Endothelial cell of umbilical vein (primary cell): ENCODE measurements around the gene INSRR. TPM values are rescaled to one million over a fixed set of nuclear protein-coding genes. Genes with fewer than 3 reads are reported as not detected.

Source experiments
- BruUV-seq: library from RNA; stranded (reverse); fragments of 400-500 nt; replicated peaks from 2 replicates; lab custom pipeline; 2021; lab: Mats Ljungman, UMichigan
- CTCF ChIA-PET: fragments of 300-600, 350-600 bp; sonication (Branson Sonifier 250); formaldehyde crosslinking; loops from one replicate; lab custom pipeline; 2021; ENCODE audit warnings: antibody characterized with exemption, inconsistent platforms; lab: Charles Lee
- POLR2A ChIA-PET: fragments of 300-600, 350-600 bp; sonication (Branson Sonifier 250); formaldehyde crosslinking; loops from one replicate; lab custom pipeline; 2021; ENCODE audit warnings: antibody characterized with exemption, inconsistent platforms; lab: Charles Lee
- DNase-seq: peaks from one replicate; pipeline ENCODE4 v3.0.0-alpha.2; 2011; ENCODE audit warnings: low read depth, low spot score
- FAIRE-seq: peaks from 2 replicates; lab custom pipeline; 2011; peaks lifted over from hg19 to GRCh38; lab: Jason Lieb, UNC
- H2AFZ ChIP-seq: 2 replicates; pipeline ENCODE4 v1.6.0; 2012; ENCODE audit warnings: low read depth, low read length, control low read depth, inconsistent platforms
- H3K27ac ChIP-seq: 2 replicates; pipeline ENCODE4 v1.5.1; 2011; ENCODE audit warnings: low read depth, mild to moderate bottlenecking, control low read depth, low read length, moderate library complexity; ENCODE audit not compliant: insufficient read depth
- H3K27me3 ChIP-seq, 2 experiments: 2 replicates each; pipeline versions ENCODE4 v1.6.0 to v1.6.1; 2011; ENCODE audit warnings: low read length in 2 of 2, mixed read lengths in 1 of 2; ENCODE audit not compliant: control insufficient read depth in 2 of 2, insufficient read depth in 2 of 2
- H3K36me3 ChIP-seq, 2 experiments: 2 replicates in 1 of 2; 3 replicates in 1 of 2; pipeline ENCODE4 v1.5.1; 2011; ENCODE audit warnings: low read length in 2 of 2, mild to moderate bottlenecking in 1 of 2, moderate library complexity in 1 of 2; ENCODE audit not compliant: control insufficient read depth in 2 of 2, insufficient read depth in 2 of 2; ENCODE audit errors: extremely low read depth in 1 of 2
- H3K4me1 ChIP-seq: 3 replicates; pipeline ENCODE4 v1.5.1; 2011; ENCODE audit warnings: mild to moderate bottlenecking, low read length; ENCODE audit not compliant: control insufficient read depth, insufficient read depth; ENCODE audit errors: extremely low read depth
- H3K4me2 ChIP-seq: 2 replicates; pipeline ENCODE4 v1.6.1; 2011; ENCODE audit warnings: low read length, control low read depth, mixed read lengths; ENCODE audit not compliant: insufficient read depth
- H3K4me3 ChIP-seq, 3 experiments: fragments of 200-600 bp in 1 of 3; sonication (generic), shearing (Covaris generic) in 1 of 3; replicated peaks in 1 of 3; 2 replicates each; pipeline ENCODE4 v1.5.1; 2011 to 2016; ENCODE audit warnings: control low read depth in 3 of 3, low read length in 3 of 3, mild to moderate bottlenecking in 2 of 3, inconsistent platforms in 1 of 3, low read depth in 1 of 3, moderate library complexity in 1 of 3; ENCODE audit not compliant: insufficient read depth in 1 of 3
- H3K79me2 ChIP-seq: 2 replicates; pipeline ENCODE4 v1.6.0; 2012; ENCODE audit warnings: low read length, inconsistent platforms; ENCODE audit not compliant: control insufficient read depth, insufficient read depth
- H3K9ac ChIP-seq: replicated peaks from 2 replicates; pipeline ENCODE3; 2011; ENCODE audit warnings: low read length, control low read depth; ENCODE audit not compliant: insufficient read depth; ENCODE audit errors: extremely low read depth
- H3K9me1 ChIP-seq: replicated peaks from 3 replicates; pipeline ENCODE4 v1.6.0; 2011; ENCODE audit warnings: mild to moderate bottlenecking, low read length; ENCODE audit not compliant: control insufficient read depth, insufficient read depth; ENCODE audit errors: extremely low read depth
- H3K9me3 ChIP-seq: replicated peaks from 2 replicates; pipeline ENCODE4 v1.5.1; 2012; ENCODE audit warnings: low read length, inconsistent platforms; ENCODE audit not compliant: control insufficient read depth, insufficient read depth
- H4K20me1 ChIP-seq: replicated peaks from 2 replicates; pipeline ENCODE3; 2011; ENCODE audit warnings: mild to moderate bottlenecking, low read length; ENCODE audit not compliant: control insufficient read depth, insufficient read depth; ENCODE audit errors: extremely low read depth
- CTCF ChIP-seq, 2 donors: IDR thresholded peaks; 1 replicate in 1 of 2; 2 replicates in 1 of 2; pipeline ENCODE4 v1.5.1; 2011; ENCODE audit warnings: low read length in 2 of 2, mild to moderate bottlenecking in 2 of 2, moderate library complexity in 2 of 2, control low read depth in 1 of 2, inconsistent platforms in 1 of 2, low read depth in 1 of 2; ENCODE audit not compliant: insufficient read depth in 1 of 2; ENCODE audit errors: extremely low read depth in 1 of 2
- FOS ChIP-seq: IDR thresholded peaks from 2 replicates; pipeline ENCODE4 v1.6.1; 2011; ENCODE audit warnings: mild to moderate bottlenecking, low read length, moderate library complexity, borderline replicate concordance; ENCODE audit not compliant: insufficient read depth
- GATA2 ChIP-seq: IDR thresholded peaks from 2 replicates; pipeline ENCODE4 v1.7.0; 2011; ENCODE audit warnings: low read depth, mild to moderate bottlenecking, moderate library complexity, mixed read lengths, low read length; ENCODE audit not compliant: insufficient read length, insufficient read depth
- POLR2A ChIP-seq: IDR thresholded peaks from 2 replicates; pipeline ENCODE4 v1.6.1; 2012; ENCODE audit warnings: low read depth, mild to moderate bottlenecking, control low read depth, low read length
- POLR2AphosphoS5 ChIP-seq: IDR thresholded peaks from 2 replicates; pipeline ENCODE4 v1.6.1; 2012; ENCODE audit warnings: low read depth, mild to moderate bottlenecking, control low read depth, low read length, moderate library complexity; ENCODE audit not compliant: insufficient read depth
- dilution Hi-C: fragments of 300-500 bp; cut with MboI; formaldehyde crosslinking; loops from one replicate; pipeline ENCODE4 v1.15.0; 2019; ENCODE audit warnings: low sequenced_read_pairs; ENCODE audit not compliant: extremely low pct_ligation_motif_present
- intact Hi-C: fragments of 100-400 bp; cut with micrococcal nuclease; formaldehyde crosslinking; loops from one replicate; pipeline ENCODE4 v1.10.0; 2022
- polyA plus RNA-seq, 4 experiments: library from polyadenylated mRNA; depleted of rRNA in 3 of 4; stranded (reverse) in 3 of 4; unstranded in 1 of 4; fragments of >200 nt; gene quantifications; 2 replicates each; pipeline versions ENCODE4 v1.2.1 to v1.2.3, GENCODE V29; 2011 to 2012; ENCODE audit warnings: missing spikeins in 1 of 4
- total RNA-seq: library from RNA; stranded (reverse); gene quantifications from 2 replicates; pipeline ENCODE4 v1.2.3, GENCODE V29; 2021

The INSRR gene
- total and polyA plus RNA-seq, 2 donors (not counting 3 experiments of a cell fraction or from before 2014, with no cell fraction given) = not detected

- Histone ChIP-seq H3K9ac (no peak overlapping the region), H2AFZ (no peak overlapping the region), H3K4me2 (no peak overlapping the region), H3K9me3 (no peaks in the 10 kb centered on the region), H3K79me2 (no peaks in the 10 kb centered on the region), H3K4me3 (no peak overlapping the region), H3K27ac (no peak overlapping the region), H3K36me3 (peaks cover 33 to 49% of the 10 kb centered on the region in 2 experiments), H3K27me3 (no peaks in the 10 kb centered on the region), H3K4me1 (no peaks in the 10 kb centered on the region), H4K20me1 (no peaks in the 10 kb centered on the region), H3K9me1 (no peaks in the 10 kb centered on the region)
- dilution Hi-C loops (no loop called here), intact Hi-C loops (loop anchor here (1.0 kb wide), 4 partner anchors 63 to 130 kb away; partner anchors contain the start of gene NTRK1)
- POLR2A ChIA-PET = no interaction called here
- TF ChIP-seq POLR2A (no peak), POLR2AphosphoS5 (no peak), FOS (no peak), CTCF (IDR thresholded peaks at IDR 0.05; ENCODE audit: extremely low read depth in 1 of 2, insufficient read depth in 1 of 2, low read depth in 1 of 2, low read length in 2 of 2) (peak; percentile 61 to 72), GATA2 (peak; percentile 91)
- DNase-seq (peak; percentile 75), FAIRE-seq (peak; percentile 87)
- CTCF ChIA-PET = interaction anchor here (1.1 to 5.6 kb wide), 14 partner anchors 9 to 130 kb away, joined by 3 to 125 read pairs (median 6); partner anchors contain the start of genes INSRR, ISG20L2, METTL25B and NTRK1
- BruUV-seq = no TSS peak
Observed at GRCh38 chr1:156797212-156797871, 61.6 kb downstream of the INSRR start.
